ENCODE results near the gene PLEKHA7.

PLEKHA7 gene

DNA sequence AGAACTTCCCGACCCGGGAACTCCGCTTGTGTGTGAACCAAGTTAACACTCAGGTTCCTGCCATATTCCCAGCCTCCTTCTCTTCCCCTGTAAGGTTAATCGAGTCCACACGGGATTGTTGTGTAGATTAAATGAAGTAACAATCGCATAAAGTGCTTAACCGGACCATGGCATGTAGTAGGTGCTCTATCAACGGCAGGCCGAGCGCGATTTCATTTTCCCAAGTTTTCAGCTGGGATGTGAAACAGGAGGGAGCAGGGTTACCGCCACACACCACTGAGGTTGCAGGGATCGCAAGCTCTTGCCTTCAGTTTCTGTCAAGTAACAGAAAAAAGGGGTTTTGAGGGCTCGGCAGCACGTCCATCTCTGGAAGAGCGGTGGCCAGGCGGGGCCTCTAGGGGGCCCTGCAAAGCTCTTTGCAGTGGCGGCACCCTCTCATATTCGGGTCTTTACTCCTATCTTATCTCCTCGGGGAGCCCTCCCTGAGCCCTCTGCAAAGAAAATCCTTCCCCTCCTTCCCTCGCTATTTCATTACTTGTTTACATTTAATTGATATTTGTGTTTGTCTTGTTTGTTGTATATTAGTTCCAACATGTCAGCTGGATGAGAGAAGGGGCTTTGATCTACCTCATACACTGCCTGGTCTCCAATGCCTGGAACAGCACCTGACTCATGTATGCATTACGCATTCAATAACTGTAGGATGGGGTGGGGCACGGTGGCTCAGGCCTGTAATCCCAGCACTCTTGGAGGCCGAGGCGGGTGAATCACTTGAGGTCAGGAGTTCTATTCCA is 816 bp upstream of the PLEKHA7 start:
- TF ChIP-seq, protein P1, sequence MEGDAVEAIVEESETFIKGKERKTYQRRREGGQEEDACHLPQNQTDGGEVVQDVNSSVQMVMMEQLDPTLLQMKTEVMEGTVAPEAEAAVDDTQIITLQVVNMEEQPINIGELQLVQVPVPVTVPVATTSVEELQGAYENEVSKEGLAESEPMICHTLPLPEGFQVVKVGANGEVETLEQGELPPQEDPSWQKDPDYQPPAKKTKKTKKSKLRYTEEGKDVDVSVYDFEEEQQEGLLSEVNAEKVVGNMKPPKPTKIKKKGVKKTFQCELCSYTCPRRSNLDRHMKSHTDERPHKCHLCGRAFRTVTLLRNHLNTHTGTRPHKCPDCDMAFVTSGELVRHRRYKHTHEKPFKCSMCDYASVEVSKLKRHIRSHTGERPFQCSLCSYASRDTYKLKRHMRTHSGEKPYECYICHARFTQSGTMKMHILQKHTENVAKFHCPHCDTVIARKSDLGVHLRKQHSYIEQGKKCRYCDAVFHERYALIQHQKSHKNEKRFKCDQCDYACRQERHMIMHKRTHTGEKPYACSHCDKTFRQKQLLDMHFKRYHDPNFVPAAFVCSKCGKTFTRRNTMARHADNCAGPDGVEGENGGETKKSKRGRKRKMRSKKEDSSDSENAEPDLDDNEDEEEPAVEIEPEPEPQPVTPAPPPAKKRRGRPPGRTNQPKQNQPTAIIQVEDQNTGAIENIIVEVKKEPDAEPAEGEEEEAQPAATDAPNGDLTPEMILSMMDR (conservative IDR thresholded peaks at IDR 0.05; ENCODE audit: low read depth, low read length), result peak; percentile 57
- DNase-seq (ENCODE audit: low read depth), result peak; percentile 34
- peak overlapping the region; percentile 45 for H3K4me3 ChIP-seq (ENCODE audit: low read depth, low read length)

DNA sequence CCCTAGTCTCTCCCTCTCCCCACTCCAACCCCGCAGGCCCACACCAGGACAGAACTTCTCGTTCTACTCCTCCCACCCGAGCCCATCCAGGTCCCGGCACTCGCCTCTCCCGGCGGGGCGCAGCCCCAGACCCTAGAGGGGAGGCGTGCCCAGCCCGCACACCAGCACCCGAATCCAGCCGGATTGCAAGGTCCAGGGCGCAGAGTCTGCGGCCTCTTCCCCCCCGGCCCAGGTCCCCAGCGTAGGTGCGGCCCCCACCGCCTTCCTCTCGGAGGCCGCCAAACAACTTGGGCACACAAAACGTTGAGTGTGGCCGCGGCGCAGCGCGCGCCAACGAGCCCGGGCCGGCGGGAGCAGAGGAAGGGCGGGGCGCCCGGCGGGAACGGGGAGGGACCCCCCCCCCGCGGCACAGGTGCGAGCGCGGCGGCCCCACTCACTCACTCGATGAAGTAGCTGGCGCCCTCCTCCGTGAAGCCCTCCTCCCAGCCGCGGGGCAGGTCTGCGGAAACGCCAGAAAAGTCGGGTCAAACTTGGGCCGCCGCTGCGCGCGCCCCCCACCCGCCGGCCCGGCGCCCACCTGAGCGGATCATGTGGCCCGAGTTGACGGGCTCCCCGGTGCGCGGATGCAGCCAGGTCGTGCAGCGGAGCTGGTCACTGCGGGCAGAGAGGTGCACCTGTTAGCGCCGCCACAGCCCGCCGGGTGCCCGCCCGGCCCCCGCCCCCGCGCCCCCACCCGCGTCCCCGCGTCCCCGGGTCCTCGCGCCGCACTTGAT is 480 bp downstream of the PLEKHA7 start:
- DNase-seq (ENCODE audit: low read depth), result no peak
- TF ChIP-seq, protein P1 (conservative IDR thresholded peaks at IDR 0.05; ENCODE audit: low read depth, low read length), result no peak
- peak overlapping the region; percentile 55 for H3K4me3 ChIP-seq (ENCODE audit: low read depth, low read length)

DNA sequence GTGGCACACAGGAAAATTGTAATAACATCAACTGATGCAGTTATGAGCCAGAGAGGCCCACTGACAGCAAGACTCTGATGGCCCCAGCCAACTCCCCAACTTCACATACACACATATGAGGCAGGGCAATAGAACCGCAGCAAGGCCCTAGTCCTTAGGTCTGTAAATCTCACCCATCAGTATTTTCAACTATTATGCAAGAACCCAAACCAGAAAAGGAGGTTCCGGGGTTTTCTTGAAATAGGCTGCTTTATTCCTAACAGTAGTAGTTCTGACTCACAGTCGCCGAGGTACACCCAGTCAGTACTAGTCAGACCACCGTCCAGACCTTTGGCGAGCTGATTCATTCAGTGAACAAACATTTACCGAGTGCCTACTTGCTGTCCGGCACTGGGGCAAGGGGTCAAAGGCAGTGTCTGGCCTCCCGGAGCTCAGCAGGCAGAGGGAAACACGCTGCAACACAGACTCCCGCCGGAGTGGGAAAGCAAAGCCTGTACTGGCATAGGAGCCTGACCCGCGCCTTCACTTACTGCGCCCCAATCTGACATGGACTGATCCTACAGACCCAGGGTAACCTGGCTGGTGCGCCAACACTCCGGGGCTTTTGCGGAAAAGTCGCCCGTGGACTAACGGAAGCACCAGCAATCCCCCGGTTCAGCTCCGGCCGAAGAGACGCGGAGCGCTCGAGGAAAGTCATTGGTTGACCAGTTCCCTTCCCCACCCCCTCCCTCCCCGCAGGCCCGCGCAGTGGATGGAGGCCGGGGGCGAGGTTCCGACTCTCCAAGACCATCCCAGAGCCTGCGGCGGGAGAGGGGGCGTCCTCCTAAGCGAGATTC is 1.3 kb downstream of the PLEKHA7 start:
- TF ChIP-seq, protein P1 (conservative IDR thresholded peaks at IDR 0.05; ENCODE audit: low read depth, low read length), result no peak
- DNase-seq (ENCODE audit: low read depth), result peak; percentile 72
- peak overlapping the region; percentile 55 for H3K4me3 ChIP-seq (ENCODE audit: low read depth, low read length)

DNA sequence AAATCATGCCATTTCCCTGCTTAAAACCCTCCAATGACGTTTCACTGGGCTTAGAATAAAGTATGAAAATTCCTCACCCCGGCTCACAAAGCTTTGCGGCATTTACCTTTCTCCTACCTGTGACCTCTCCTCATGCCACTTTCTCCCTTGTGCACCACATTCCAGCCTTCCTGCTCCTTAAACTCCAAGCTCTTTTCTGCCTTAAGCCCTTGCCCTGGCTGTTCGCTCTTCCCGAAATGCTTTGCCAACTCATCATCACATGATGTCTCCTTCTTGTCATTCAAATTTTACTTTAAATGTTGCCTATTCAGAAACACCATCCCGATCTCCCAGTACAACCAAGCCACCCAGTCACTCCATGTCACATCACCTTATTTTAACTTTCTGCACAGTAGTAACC is 2.0 kb downstream of the PLEKHA7 start:
- TF ChIP-seq, protein P1 (conservative IDR thresholded peaks at IDR 0.05; ENCODE audit: low read depth, low read length), result no peak
- no peak for DNase-seq (ENCODE audit: low read depth)
- H3K4me3 ChIP-seq (ENCODE audit: low read depth, low read length), result no peak overlapping the region

DNA sequence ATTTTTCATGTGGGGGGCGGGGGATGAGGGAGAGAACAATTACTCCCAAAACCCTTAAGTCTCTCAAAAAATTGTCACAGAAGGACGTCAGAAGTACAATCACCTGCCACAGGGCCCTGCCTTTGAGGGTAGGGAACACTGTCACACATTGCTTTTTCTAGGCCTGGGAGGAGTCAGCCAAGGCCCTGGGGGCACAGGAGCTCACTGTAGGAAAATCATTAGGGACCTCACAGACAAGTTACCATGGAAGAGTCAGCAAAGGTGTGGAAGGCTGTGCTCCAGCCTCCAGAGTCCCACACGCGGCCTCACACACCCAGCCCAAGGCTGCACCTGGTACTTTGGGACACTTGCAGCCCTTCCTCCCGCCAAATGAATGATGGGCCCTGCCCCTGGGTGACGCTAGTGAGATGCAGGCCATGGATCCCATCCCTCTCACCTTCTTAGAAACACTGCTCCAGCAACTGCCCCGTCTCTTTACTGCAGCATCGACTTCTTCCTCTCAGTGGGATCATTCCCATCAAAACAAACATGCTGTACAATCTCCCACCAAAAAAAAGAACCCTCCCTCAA is 3.3 kb downstream of the PLEKHA7 start:
- no peak for DNase-seq (ENCODE audit: low read depth)
- TF ChIP-seq, protein P1 (conservative IDR thresholded peaks at IDR 0.05; ENCODE audit: low read depth, low read length), result no peak
- H3K4me3 ChIP-seq (ENCODE audit: low read depth, low read length), result no peak overlapping the region

DNA sequence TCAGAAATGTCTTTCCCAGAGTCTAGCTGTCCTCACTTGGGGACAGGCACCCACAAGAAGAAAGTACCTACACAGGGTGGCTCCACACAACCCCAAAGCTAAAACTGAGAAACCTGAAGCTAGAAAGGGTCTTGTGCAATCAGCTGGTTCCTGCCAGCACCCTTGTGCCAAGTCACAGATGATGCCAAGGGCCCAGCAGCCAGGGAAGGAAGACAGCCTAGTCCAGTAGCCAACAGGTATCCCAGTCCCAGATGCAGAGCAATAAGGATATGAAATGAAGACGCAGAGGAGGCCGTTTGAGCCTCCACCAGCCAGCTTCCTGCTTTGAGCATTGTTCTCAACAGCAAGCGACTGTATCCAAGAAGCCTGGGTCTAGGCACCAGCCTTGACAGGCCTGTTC is 6.1 kb downstream of the PLEKHA7 start:
- DNase-seq (ENCODE audit: low read depth), result no peak
- TF ChIP-seq, protein P1 (conservative IDR thresholded peaks at IDR 0.05; ENCODE audit: low read depth, low read length), result no peak
- no peak overlapping the region for H3K4me3 ChIP-seq (ENCODE audit: low read depth, low read length)
